ENCODE results near the gene HLA-DQA1.
"Not testable (repeated sequence)": the region's sequence is repeated elsewhere in the genome, so short reads cannot be mapped to it uniquely, and the experiment has no call there.

HLA-DQA1 gene

DNA sequence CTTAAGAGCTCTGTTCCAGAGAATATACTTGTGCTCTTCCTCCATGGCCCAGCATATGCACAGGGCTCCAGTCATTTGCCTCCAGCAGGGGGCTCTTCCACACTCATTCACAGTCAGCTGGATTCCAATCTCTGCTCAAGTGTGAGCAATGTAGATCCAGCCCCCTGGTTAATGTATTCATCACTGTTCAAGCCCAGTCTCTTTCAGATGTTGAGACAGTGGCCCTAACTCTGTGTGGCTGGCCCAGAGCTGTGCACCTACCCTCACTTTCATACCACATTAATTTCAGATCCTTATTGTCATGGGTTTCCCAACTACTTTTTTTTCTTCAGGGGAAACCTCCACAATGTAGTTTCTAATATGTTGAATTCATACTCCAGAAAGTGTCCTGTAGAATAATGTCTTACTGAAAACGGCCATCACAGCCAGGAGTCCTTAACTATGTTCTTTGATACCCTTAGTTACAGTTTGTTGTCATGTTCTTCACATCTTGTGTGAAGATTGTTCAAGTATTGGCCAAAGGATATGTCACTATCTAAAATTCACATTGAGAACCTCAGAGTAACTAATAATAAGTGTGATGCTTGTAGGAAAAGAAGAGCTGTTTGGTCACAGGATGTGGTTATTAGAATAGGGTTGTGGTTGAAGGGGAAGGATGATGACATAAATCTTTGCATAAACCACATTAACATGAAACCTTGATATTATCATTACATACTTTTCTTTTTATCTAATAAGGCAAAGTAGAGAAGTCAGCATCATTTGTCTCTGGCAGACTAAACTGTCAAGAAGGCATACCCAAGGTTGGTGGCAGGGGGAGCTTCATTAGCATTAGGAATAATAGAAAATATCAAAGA, 14.4 kb upstream of the HLA-DQA1 start:
- no peak for DNase-seq

- DNase-seq, result no peak
Measured at GRCh38 chr6:32623693-32624092, 13.5 kb upstream of the HLA-DQA1 start.

- DNase-seq, result no peak
Measured at GRCh38 chr6:32624565-32624964, 12.6 kb upstream of the HLA-DQA1 start.

GRCh38 chr6:32625137-32625536, 12.1 kb upstream of the HLA-DQA1 start:
- no peak for DNase-seq

GRCh38 chr6:32627249-32627648, 10.0 kb upstream of the HLA-DQA1 start:
- no peak for DNase-seq

DNA sequence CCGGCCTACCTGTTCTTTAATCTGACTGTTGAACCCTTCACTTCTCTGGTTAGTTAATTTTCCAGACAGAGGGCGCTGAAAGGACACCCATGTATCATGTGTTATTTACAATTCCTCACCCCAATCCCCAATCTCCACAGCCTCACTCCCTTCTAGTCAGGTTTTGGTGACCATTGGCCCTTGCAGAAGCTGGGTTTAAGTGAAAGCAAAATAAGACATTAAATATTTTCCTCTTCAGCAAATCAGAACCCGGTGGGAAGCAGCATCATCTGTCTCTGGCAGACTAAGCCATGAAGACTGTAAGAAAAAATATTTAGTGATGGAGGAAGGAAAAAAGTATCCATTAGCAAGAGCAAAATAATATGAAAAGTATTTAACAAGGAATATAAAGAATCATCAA, 9.4 kb upstream of the HLA-DQA1 start:
- DNase-seq, result no peak

GRCh38 chr6:32629793-32630192, 7.4 kb upstream of the HLA-DQA1 start:
- DNase-seq, result not testable (repeated sequence)

- DNase-seq, result no peak
Measured at GRCh38 chr6:32635526-32636123, 1.6 kb upstream of the HLA-DQA1 start.

- no peak for DNase-seq
Measured at GRCh38 chr6:32637883-32638282, 677 bp downstream of the HLA-DQA1 start.

DNA sequence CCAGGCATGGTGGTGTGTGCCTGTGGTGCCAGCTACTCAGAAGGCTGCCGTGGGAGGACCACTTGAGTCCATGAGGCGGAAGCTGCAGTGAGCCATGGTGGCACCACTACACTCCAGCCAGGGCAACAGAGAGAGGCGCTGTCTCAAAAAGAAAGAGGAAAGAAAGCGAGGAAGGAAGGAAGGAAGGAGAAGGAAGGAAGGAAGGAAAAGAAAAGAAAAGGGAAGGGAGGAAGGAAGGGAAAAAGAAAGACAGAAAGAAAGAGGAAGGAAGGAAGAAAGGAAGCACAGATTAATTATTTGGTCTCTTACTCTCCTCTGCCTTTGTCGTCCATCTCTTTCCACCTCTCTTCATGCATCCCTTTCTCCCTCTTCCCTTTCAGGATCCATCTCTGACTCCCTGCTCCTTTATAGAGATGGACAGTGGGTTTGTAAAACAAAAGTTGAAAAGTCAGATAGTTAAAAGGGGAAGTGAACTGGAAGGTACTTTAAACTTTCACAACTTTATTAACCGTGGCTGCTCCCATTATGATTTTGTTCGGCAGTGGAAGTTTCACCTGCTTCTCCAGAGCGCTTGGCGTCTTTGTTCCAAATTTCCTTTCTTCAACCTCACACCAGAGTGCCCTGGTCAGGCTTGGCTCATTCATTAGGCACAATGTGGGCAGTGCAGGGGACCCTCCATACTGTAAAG, 1.5 kb downstream of the HLA-DQA1 start:
- DNase-seq, result no peak

GRCh38 chr6:32639440-32640394, 2.5 kb downstream of the HLA-DQA1 start:
- DNase-seq, result no peak

GRCh38 chr6:32641122-32641521, 3.9 kb downstream of the HLA-DQA1 start:
- no peak for DNase-seq

DNA sequence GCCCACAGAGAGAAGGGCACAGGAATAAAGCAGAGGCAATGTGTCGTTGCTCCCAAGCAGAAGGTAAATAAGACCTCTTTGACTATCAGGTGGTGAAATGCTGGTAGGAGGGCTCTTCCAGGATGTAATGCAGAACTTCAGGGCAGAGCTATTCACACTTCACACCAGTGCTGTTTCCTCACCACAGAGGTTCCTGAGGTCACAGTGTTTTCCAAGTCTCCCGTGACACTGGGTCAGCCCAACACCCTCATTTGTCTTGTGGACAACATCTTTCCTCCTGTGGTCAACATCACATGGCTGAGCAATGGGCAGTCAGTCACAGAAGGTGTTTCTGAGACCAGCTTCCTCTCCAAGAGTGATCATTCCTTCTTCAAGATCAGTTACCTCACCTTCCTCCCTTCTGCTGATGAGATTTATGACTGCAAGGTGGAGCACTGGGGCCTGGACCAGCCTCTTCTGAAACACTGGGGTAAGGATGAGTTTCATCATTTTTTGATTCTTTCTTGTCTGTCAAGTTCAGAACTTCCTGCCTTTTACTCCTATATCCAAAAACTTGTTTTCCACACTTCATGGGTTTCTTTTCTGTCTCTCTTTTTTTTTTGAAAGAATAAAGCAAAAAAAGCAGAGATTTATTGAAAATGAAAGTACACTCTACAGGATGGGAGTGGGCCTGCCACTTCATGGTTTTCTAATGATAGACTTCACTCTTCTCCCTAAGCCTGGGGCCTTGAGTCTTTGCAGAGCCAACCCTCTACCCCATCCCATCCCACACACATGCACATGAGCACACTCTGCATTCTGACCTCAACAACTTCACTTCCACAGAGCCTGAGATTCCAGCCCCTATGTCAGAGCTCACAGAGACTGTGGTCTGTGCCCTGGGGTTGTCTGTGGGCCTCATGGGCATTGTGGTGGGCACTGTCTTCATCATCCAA, 4.8 kb downstream of the HLA-DQA1 start:
- DNase-seq, result not testable (repeated sequence)

DNA sequence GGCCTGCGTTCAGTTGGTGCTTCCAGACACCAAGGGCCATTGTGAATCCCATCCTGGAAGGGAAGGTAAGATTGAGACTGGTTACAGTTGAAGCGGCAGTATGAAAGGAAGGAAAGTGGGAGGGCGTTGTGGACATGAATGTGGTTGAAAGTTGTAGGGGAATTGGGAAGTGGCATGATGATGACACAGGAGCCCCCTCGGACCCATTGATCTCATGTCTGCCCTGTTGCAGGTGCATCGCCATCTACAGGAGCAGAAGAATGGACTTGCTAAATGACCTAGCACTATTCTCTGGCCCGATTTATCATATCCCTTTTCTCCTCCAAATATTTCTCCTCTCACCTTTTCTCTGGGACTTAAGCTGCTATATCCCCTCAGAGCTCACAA, 5.5 kb downstream of the HLA-DQA1 start:
- DNase-seq, result no peak

- DNase-seq, result no peak
Measured at GRCh38 chr6:32643904-32644303, 6.7 kb downstream of the HLA-DQA1 start.

- DNase-seq, result no peak
Measured at GRCh38 chr6:32645047-32645703, 8.0 kb downstream of the HLA-DQA1 start.

- DNase-seq, result no peak
Measured at GRCh38 chr6:32655203-32655710, 18.1 kb downstream of the HLA-DQA1 start.

- DNase-seq, result not testable (repeated sequence)
Measured at GRCh38 chr6:32657329-32657728, 20.1 kb downstream of the HLA-DQA1 start.

DNA sequence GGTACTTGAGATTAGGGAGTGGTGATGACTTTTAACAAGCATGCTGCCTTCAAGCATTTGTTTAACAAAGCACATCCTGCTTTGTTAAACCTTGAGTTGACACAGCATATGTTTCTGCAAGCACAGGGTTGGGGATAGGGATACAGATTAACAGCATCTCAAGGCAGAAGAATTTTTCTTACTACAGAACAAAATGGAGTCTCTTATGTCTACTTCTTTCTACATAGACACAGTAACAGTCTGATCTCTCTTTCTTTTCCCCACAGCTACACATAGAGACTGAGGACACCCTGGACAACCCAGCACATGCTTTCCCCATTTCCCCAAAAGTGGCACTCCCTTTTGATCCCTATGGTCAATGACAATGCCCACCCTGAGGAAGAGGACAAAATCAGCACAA, 20.6 kb downstream of the HLA-DQA1 start:
- not testable (repeated sequence) for DNase-seq

DNA sequence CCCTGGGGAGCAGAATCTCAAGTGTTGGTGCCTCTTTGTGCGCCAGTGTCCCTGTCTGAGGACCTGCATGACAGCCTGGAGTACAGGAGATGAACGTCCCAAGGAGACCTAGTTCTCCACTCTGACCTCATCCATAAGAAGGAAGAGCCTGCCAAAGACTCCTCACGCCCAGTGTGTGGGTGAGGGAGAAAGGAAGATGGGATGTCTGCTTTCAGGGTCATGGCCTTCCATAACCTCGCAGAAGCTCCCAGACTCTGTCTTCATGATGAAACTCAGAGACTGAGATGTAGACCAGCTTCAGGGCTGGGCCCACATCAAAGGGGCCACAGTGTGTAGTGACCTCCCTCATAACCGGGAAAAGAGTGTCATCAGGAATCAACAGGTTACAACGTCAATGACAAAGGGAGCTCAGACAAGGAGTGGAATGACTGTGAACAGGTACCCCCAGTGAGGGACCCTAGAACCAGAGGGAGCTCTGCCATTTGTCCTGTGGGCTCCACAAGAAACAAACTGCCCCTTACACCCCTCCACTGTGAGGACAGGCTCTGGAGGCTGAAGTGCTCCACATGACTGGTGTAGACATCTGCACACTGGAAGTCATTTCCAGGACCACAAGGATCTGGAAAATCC, 21.2 kb downstream of the HLA-DQA1 start:
- no peak for DNase-seq
